Transverse colon (tissue), 4 donors: ENCODE measurements around the gene KIF21A. TPM values are rescaled to one million over a fixed set of nuclear protein-coding genes. Genes with fewer than 3 reads are reported as not detected.

Source experiments
- DNase-seq: peaks from one replicate; pipeline ENCODE4 v3.0.0-alpha.2; 2019
- H3K27ac ChIP-seq, 4 donors: fragments of 200-600 bp; sonication (generic); 2 replicates each; pipeline ENCODE4 v1.5.1; 2016 to 2018; ENCODE audit warnings: inconsistent platforms in 4 of 4
- H3K27me3 ChIP-seq: fragments of 200-600 bp; sonication (generic); 2 replicates; pipeline ENCODE4 v1.5.1; 2017; ENCODE audit warnings: inconsistent platforms
- H3K36me3 ChIP-seq, 4 donors: fragments of 200-600 bp; sonication (generic); 2 replicates each; pipeline ENCODE4 v1.5.1; 2017 to 2019; ENCODE audit warnings: inconsistent platforms in 4 of 4
- H3K4me1 ChIP-seq, 4 donors: fragments of 200-600 bp; sonication (generic); 2 replicates each; pipeline ENCODE4 v1.5.1; 2017 to 2020; ENCODE audit warnings: inconsistent platforms in 4 of 4
- H3K4me3 ChIP-seq, 4 donors: fragments of 200-600 bp; sonication (generic); 1 replicate in 1 of 4; 2 replicates in 3 of 4; pipeline versions ENCODE4 v1.5.1 to v1.6.1; 2017 to 2019; ENCODE audit warnings: inconsistent platforms in 4 of 4
- H3K9me3 ChIP-seq, 2 donors: fragments of 200-600 bp; sonication (generic); 2 replicates each; pipeline ENCODE4 v1.5.1; 2017 to 2019; ENCODE audit warnings: inconsistent platforms in 2 of 2
- CTCF ChIP-seq, 5 experiments: fragments of 200-600 bp in 3 of 5; fragments of 450-650 bp in 2 of 5; sonication (generic) in 3 of 5; IDR thresholded peaks; 1 replicate in 2 of 5; 2 replicates in 3 of 5; pipeline ENCODE4 v1.5.1; 2016 to 2017; ENCODE audit warnings: antibody characterized with exemption in 5 of 5, inconsistent platforms in 3 of 5, mild to moderate bottlenecking in 2 of 5, moderate library complexity in 1 of 5
- EP300 ChIP-seq: sonication (generic); formaldehyde crosslinking; IDR thresholded peaks from one replicate; pipeline ENCODE4 v1.6.1; 2017; ENCODE audit warnings: antibody characterized with exemption, low read depth
- POLR2A ChIP-seq: fragments of 450-650 bp; IDR thresholded peaks from one replicate; pipeline ENCODE4 v1.6.1; 2016; ENCODE audit warnings: antibody characterized with exemption, mild to moderate bottlenecking, moderate library complexity
- POLR2AphosphoS5 ChIP-seq, 3 donors: sonication (generic); formaldehyde crosslinking; IDR thresholded peaks; one replicate each; pipeline ENCODE4 v1.6.1; 2016; ENCODE audit warnings: antibody characterized with exemption in 3 of 3
- WGBS, 2 donors: methylation state at CpG; one replicate each; pipeline ENCODE4 v1.1.5; 2018; ENCODE audit warnings: low coverage in 1 of 2; 5-methylcytosine and 5-hydroxymethylcytosine counted together
- in situ Hi-C, 4 donors: fragments of 200-750 bp; cut with MboI; loops; one replicate each; pipeline versions ENCODE4 v1.15.0 to v1.15.1; 2017; ENCODE audit warnings: low sequenced_read_pairs in 3 of 4, low pct_ligation_motif_present in 1 of 4, low pct_unique_long_range_greater_than_20kb in 1 of 4
- intact Hi-C: fragments of 100-400 bp; cut with DNase I; formaldehyde crosslinking; loops from one replicate; pipeline ENCODE4 v1.15.1; 2023; ENCODE audit warnings: low total_unique reads
- total RNA-seq, 4 donors: library from RNA; depleted of rRNA; stranded (reverse); fragments of >200 nt; gene quantifications; one replicate each; pipeline ENCODE4 v1.1.0, GENCODE V29; 2016

Gene KIF21A
- total RNA-seq: 10 to 100 TPM; 23.6 to 40.6 (median 31.9) TPM

GRCh38 chr12:39443081-39443928, at the start of gene KIF21A:
TSS of gene KIF21A (minus strand) at chr12:39443120. CDS start at chr12:39442970, 150 bp downstream.
- peaks cover 0 to 14% (median 12%) of the 10 kb centered on the region in 4 donors for H3K4me1 ChIP-seq
- H3K4me3 ChIP-seq: peak within 1 kb of the TSS; percentile 59 to 93 (median 82)
- H3K36me3 ChIP-seq: no peaks in the 10 kb centered on the region
- intact Hi-C loops (no loop called here), in situ Hi-C loops (no loop called here)
- no peaks in the 10 kb centered on the region for H3K9me3 ChIP-seq
- H3K27me3 ChIP-seq: no peaks in the 10 kb centered on the region
- peak; percentile 67 to 83 (median 83) for TF ChIP-seq POLR2AphosphoS5 (IDR thresholded peaks at IDR 0.05)
- peak; percentile 84 for TF ChIP-seq POLR2A
- TF ChIP-seq EP300: no peak
- TF ChIP-seq CTCF (IDR thresholded peaks at IDR 0.05): peak; percentile 48 to 78 (median 64)
- peak; percentile 94 for DNase-seq
- peak within 1 kb of the TSS; percentile 89 to 96 (median 92) for H3K27ac ChIP-seq
- 0% methylated on average over 70 of the region's 72 CpGs; no CpG with 5 or more reads in 1 of the 2 donors for WGBS, 2 donors

GRCh38 chr12:39490500-39491282, 47.8 kb upstream of the KIF21A start:
- TF ChIP-seq POLR2AphosphoS5 (IDR thresholded peaks at IDR 0.05): no peak
- no peak for TF ChIP-seq CTCF (IDR thresholded peaks at IDR 0.05)
- TF ChIP-seq POLR2A: no peak
- no peak for TF ChIP-seq EP300
- H3K4me3 ChIP-seq: no peak overlapping the region
- no peaks in the 10 kb centered on the region for H3K4me1 ChIP-seq
- no peaks in the 10 kb centered on the region for H3K27me3 ChIP-seq
- in situ Hi-C loops (no loop called here), intact Hi-C loops (no loop called here)
- WGBS, 2 donors: 20 to 49% methylated on average over 1 of the region's 1 CpG
- no peaks in the 10 kb centered on the region for H3K36me3 ChIP-seq
- no peak for DNase-seq
- no peak overlapping the region for H3K27ac ChIP-seq
- no peaks in the 10 kb centered on the region for H3K9me3 ChIP-seq

- no peaks in the 10 kb centered on the region for H3K9me3 ChIP-seq
- no peaks in the 10 kb centered on the region for H3K36me3 ChIP-seq
- H3K4me3 ChIP-seq: no peak overlapping the region
- 92 to 94% methylated on average over 7 of the region's 7 CpGs for WGBS, 2 donors
- intact Hi-C loops (no loop called here), in situ Hi-C loops (no loop called here)
- DNase-seq: no peak
- H3K27ac ChIP-seq: no peak overlapping the region
- H3K4me1 ChIP-seq: no peaks in the 10 kb centered on the region
- TF ChIP-seq EP300 (no peak), CTCF (IDR thresholded peaks at IDR 0.05) (no peak), POLR2A (no peak), POLR2AphosphoS5 (IDR thresholded peaks at IDR 0.05) (no peak)
- no peaks in the 10 kb centered on the region for H3K27me3 ChIP-seq
These were observed 40.7 kb upstream of the KIF21A start for GRCh38 chr12:39483597-39483996.

- no peak overlapping the region for H3K4me3 ChIP-seq
- no peaks in the 10 kb centered on the region for H3K27me3 ChIP-seq
- in situ Hi-C loops: no loop called here
- TF ChIP-seq POLR2AphosphoS5 (IDR thresholded peaks at IDR 0.05): no peak
- no peak for TF ChIP-seq CTCF (IDR thresholded peaks at IDR 0.05)
- TF ChIP-seq POLR2A: no peak
- TF ChIP-seq EP300: no peak
- no peaks in the 10 kb centered on the region for H3K36me3 ChIP-seq
- intact Hi-C loops: no loop called here
- H3K9me3 ChIP-seq: no peaks in the 10 kb centered on the region
- DNase-seq: no peak
- H3K27ac ChIP-seq: no peak overlapping the region
- 89 to 90% methylated on average over 4 of the region's 4 CpGs for WGBS, 2 donors
- no peaks in the 10 kb centered on the region for H3K4me1 ChIP-seq
These were observed 40.1 kb upstream of the KIF21A start for GRCh38 chr12:39483042-39483441.
